ENCODE results near the gene BCAN. TPM values are rescaled to one million over a fixed set of nuclear protein-coding genes. Genes with fewer than 3 reads are reported as not detected.

The BCAN gene
- polyA plus RNA-seq, 1 donor (not counting 4 experiments of a cell fraction or from before 2014, with no cell fraction given): not detected

DNA sequence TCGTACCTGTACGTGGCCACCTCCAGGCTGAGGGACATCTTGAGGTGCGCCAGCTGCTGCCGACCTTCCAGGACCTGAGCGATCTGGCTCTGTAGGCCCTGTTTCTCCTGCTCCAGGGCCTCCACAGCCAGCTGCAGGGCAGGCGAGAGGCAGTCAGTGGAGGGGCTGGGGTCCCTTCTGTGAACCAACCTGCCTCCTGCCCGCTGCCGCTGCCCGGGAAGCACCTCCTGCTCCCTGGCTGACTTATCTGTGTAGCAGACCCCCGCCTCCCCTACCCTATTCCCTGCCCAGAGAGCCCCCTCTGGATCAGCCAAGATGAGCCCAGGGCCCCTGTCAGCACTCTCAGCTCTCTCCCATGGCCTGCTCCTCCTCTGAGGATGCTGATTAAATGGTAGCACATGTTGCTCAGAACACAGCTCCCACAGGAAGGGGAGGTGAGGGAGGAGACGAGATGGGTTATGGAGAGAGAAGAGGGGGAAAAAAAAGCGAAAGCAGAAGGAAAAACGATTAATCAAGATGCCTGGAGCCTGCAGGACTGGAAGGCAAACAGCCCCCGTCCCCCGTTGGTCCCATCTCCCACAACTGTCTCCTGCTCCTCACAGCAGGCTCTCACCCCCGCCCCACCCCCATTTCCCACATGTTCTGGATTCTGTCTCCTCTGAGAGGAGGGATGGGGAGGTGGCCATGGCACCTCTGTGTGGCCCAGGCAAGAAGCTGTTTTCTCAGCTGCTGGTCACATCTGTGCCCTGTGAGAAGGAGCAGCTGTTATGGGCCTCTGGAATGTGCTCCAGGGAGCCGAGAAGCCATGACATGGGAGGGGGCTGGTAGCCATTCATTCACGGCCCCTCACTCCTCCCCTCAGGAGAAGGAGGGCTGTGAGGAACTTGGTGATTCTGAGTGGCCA, 33.5 kb downstream of the BCAN start:
- Histone ChIP-seq H3K4me3 (ENCODE audit: control insufficient read depth in 2 of 3, extremely low read depth in 1 of 3, insufficient read depth in 2 of 3, low read depth in 1 of 3, low read length in 3 of 3) (no peak overlapping the region), H3K9me3 (ENCODE audit: control insufficient read depth, low read depth, low read length) (no peaks in the 10 kb centered on the region), H3K27ac (ENCODE audit: control insufficient read depth, insufficient read depth, low read length) (no peak overlapping the region), H3K4me2 (ENCODE audit: control insufficient read depth, extremely low read depth, insufficient read depth, low read depth, low read length) (no peak overlapping the region), H3K79me2 (ENCODE audit: control insufficient read depth, insufficient read depth, low read length) (no peaks in the 10 kb centered on the region), H3K36me3 (ENCODE audit: control insufficient read depth in 2 of 2, extremely low read depth in 1 of 2, insufficient read depth in 2 of 2, low read length in 2 of 2) (no peaks in the 10 kb centered on the region), H3K9ac (ENCODE audit: control insufficient read depth, extremely low read depth, insufficient read depth, low read length) (no peak overlapping the region), H2AFZ (ENCODE audit: control insufficient read depth, low read length) (no peak overlapping the region), H4K20me1 (ENCODE audit: control insufficient read depth, extremely low read depth, insufficient read depth, low read length) (no peaks in the 10 kb centered on the region), H3K4me1 (ENCODE audit: control insufficient read depth, extremely low read depth, insufficient read depth, low read length) (peaks cover 6% of the 10 kb centered on the region), H3K9me1 (ENCODE audit: control insufficient read depth, extremely low read depth, insufficient read depth, low read length) (no peaks in the 10 kb centered on the region), H3K27me3 (ENCODE audit: control insufficient read depth, extremely low read depth, insufficient read depth, low read length) (peaks cover 75% of the 10 kb centered on the region)
- dilution Hi-C loops (cut with MboI; ENCODE audit: extremely low pct_ligation_motif_present, low sequenced_read_pairs): no loop called here
- FAIRE-seq (no peak), DNase-seq (ENCODE audit: low read depth, low spot score) (no peak)
- TF ChIP-seq, protein P1, sequence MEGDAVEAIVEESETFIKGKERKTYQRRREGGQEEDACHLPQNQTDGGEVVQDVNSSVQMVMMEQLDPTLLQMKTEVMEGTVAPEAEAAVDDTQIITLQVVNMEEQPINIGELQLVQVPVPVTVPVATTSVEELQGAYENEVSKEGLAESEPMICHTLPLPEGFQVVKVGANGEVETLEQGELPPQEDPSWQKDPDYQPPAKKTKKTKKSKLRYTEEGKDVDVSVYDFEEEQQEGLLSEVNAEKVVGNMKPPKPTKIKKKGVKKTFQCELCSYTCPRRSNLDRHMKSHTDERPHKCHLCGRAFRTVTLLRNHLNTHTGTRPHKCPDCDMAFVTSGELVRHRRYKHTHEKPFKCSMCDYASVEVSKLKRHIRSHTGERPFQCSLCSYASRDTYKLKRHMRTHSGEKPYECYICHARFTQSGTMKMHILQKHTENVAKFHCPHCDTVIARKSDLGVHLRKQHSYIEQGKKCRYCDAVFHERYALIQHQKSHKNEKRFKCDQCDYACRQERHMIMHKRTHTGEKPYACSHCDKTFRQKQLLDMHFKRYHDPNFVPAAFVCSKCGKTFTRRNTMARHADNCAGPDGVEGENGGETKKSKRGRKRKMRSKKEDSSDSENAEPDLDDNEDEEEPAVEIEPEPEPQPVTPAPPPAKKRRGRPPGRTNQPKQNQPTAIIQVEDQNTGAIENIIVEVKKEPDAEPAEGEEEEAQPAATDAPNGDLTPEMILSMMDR (optimal IDR thresholded peaks at IDR 0.05 in 1 of 3, IDR thresholded peaks at IDR 0.05 in 1 of 3, conservative IDR thresholded peaks at IDR 0.05 in 1 of 3; ENCODE audit: extremely low read depth in 1 of 3, insufficient read depth in 2 of 3, low read length in 3 of 3): no peak
- TF ChIP-seq EZH2 (IDR thresholded peaks at IDR 0.05; ENCODE audit: low read length): no peak

DNA sequence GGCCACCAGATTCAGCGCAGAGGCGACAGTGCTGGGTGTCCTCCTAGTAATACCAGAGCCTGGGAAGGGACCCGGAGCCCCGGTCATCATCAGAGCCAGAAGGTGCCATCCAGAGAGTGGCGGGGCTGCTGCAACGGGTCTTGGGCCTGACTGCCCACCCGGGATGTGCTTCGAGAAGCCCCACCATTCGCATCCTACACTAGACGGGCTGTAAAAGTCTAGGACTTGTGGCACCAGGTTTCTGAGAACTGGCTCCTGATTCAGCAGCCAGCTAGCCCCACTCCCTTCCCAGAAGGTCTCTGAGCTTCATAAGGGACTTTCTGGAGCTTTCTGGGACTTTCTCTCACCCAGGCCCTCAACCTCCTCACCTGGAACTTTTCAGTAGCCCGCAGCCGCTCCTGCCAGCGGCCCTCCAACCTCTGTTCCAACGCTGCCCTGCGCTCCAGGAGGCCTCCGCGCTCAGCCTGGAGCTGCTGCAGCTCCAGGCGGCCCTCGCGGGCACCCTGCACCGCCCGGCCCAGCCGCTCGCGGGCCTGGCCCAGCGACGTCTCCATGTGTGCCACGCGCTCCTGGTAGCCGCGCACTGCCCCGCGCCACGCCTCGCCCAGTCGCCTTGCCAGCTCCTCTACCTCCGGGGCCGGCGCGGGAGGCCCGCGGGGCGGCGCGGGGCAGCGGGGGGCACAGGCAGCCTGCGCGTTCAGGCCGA, 34.4 kb downstream of the BCAN start:
- Histone ChIP-seq H3K9me3 (ENCODE audit: control insufficient read depth, low read depth, low read length) (no peaks in the 10 kb centered on the region), H3K4me2 (ENCODE audit: control insufficient read depth, extremely low read depth, insufficient read depth, low read depth, low read length) (no peak overlapping the region), H3K79me2 (ENCODE audit: control insufficient read depth, insufficient read depth, low read length) (no peaks in the 10 kb centered on the region), H3K27me3 (ENCODE audit: control insufficient read depth, extremely low read depth, insufficient read depth, low read length) (peaks cover 71% of the 10 kb centered on the region), H3K4me1 (ENCODE audit: control insufficient read depth, extremely low read depth, insufficient read depth, low read length) (peaks cover 6% of the 10 kb centered on the region), H3K36me3 (ENCODE audit: control insufficient read depth in 2 of 2, extremely low read depth in 1 of 2, insufficient read depth in 2 of 2, low read length in 2 of 2) (no peaks in the 10 kb centered on the region), H3K4me3 (ENCODE audit: control insufficient read depth in 2 of 3, extremely low read depth in 1 of 3, insufficient read depth in 2 of 3, low read depth in 1 of 3, low read length in 3 of 3) (no peak overlapping the region), H3K9me1 (ENCODE audit: control insufficient read depth, extremely low read depth, insufficient read depth, low read length) (no peaks in the 10 kb centered on the region), H2AFZ (ENCODE audit: control insufficient read depth, low read length) (no peak overlapping the region), H4K20me1 (ENCODE audit: control insufficient read depth, extremely low read depth, insufficient read depth, low read length) (no peaks in the 10 kb centered on the region), H3K9ac (ENCODE audit: control insufficient read depth, extremely low read depth, insufficient read depth, low read length) (no peak overlapping the region), H3K27ac (ENCODE audit: control insufficient read depth, insufficient read depth, low read length) (no peak overlapping the region)
- no peak for DNase-seq (ENCODE audit: low read depth, low spot score)
- TF ChIP-seq EZH2 (IDR thresholded peaks at IDR 0.05; ENCODE audit: low read length): peak; percentile 8
- TF ChIP-seq, protein P1 (optimal IDR thresholded peaks at IDR 0.05 in 1 of 3, IDR thresholded peaks at IDR 0.05 in 1 of 3, conservative IDR thresholded peaks at IDR 0.05 in 1 of 3; ENCODE audit: extremely low read depth in 1 of 3, insufficient read depth in 2 of 3, low read length in 3 of 3): no peak
- dilution Hi-C loops (cut with MboI; ENCODE audit: extremely low pct_ligation_motif_present, low sequenced_read_pairs): no loop called here
- FAIRE-seq: no peak

Measured in keratinocyte (primary cell).